NCI-H1417 treated with DMSO at 0.1 percent for 48 hours (cell line): ENCODE results near the gene IFNA14.
"Not testable (repeated sequence)": the region's sequence is repeated elsewhere in the genome, so short reads cannot be mapped to it uniquely, and the experiment has no call there.

Experiments used
- DNase-seq: peaks from one replicate; lab custom pipeline; 2025; lab: John Stamatoyannopoulos, UW

IFNA14 gene

GRCh38 chr9:21239911-21240310, at the start of gene IFNA14:
Gene IFNA14 (minus strand): TSS chr9:21240005. CDS start chr9:21239935, 70 bp downstream.
- DNase-seq: no peak

GRCh38 chr9:21287280-21287679, 47.5 kb upstream of the IFNA14 start:
- no peak for DNase-seq

- no peak for DNase-seq
Observed at GRCh38 chr9:21286659-21287058, 46.9 kb upstream of the IFNA14 start.

- no peak for DNase-seq
Observed at GRCh38 chr9:21286099-21286498, 46.3 kb upstream of the IFNA14 start.

GRCh38 chr9:21281275-21281674, 41.5 kb upstream of the IFNA14 start:
- DNase-seq: no peak

- no peak for DNase-seq
Observed at GRCh38 chr9:21268347-21268657, 28.5 kb upstream of the IFNA14 start.

GRCh38 chr9:21267485-21268346, 27.9 kb upstream of the IFNA14 start:
- no peak for DNase-seq

- no peak for DNase-seq
Observed at GRCh38 chr9:21266733-21267484, 27.1 kb upstream of the IFNA14 start.

- DNase-seq: no peak
Observed at GRCh38 chr9:21265421-21266189, 25.8 kb upstream of the IFNA14 start.

GRCh38 chr9:21255538-21256212, 15.9 kb upstream of the IFNA14 start:
- DNase-seq: no peak

- DNase-seq: no peak
Observed at GRCh38 chr9:21252721-21253547, 13.1 kb upstream of the IFNA14 start.

GRCh38 chr9:21251638-21252037, 11.8 kb upstream of the IFNA14 start:
- DNase-seq: no peak

- no peak for DNase-seq
Observed at GRCh38 chr9:21251190-21251589, 11.4 kb upstream of the IFNA14 start.

- DNase-seq: no peak
Observed at GRCh38 chr9:21244836-21245235, 5.0 kb upstream of the IFNA14 start.

- not testable (repeated sequence) for DNase-seq
Observed at GRCh38 chr9:21236360-21236714, 3.5 kb downstream of the IFNA14 start.

GRCh38 chr9:21235468-21236359, 4.1 kb downstream of the IFNA14 start:
- DNase-seq: not testable (repeated sequence)

GRCh38 chr9:21234153-21234687, 5.6 kb downstream of the IFNA14 start:
- DNase-seq: no peak

GRCh38 chr9:21233258-21233657, 6.5 kb downstream of the IFNA14 start:
- no peak for DNase-seq

GRCh38 chr9:21228122-21228521, 11.7 kb downstream of the IFNA14 start, which contains the start of gene IFNA17:
Gene IFNA17 (minus strand): TSS chr9:21228222. CDS start chr9:21228173, 49 bp downstream.
- DNase-seq: no peak

GRCh38 chr9:21217211-21217610, 22.6 kb downstream of the IFNA14 start, which contains the start of gene IFNA16:
Gene IFNA16 (minus strand): TSS chr9:21217311. CDS start chr9:21217305, 6 bp downstream.
- DNase-seq: not testable (repeated sequence)
